GM10847 (cell line): ENCODE results near the gene WDR64.
A peak's percentile ranks its signal among the peaks of the same experiment; 100 is the strongest.

Experiments used
- POLR2A ChIP-seq: IDR thresholded peaks from 2 replicates; pipeline ENCODE4 v1.6.1; 2011; ENCODE audit not compliant: insufficient read length; ENCODE audit errors: extremely low read depth

The WDR64 gene

GRCh38 chr1:241847540-241847795 lies 195.4 kb downstream of the WDR64 start:
- no peak for TF ChIP-seq POLR2A

GRCh38 chr1:241847796-241848685 lies 196.0 kb downstream of the WDR64 start, which contains the start of gene EXO1:
TSS of gene EXO1 (plus strand) at chr1:241848204. CDS start at chr1:241850426, 2,222 bp downstream.
- peak; percentile 58 for TF ChIP-seq POLR2A

DNA sequence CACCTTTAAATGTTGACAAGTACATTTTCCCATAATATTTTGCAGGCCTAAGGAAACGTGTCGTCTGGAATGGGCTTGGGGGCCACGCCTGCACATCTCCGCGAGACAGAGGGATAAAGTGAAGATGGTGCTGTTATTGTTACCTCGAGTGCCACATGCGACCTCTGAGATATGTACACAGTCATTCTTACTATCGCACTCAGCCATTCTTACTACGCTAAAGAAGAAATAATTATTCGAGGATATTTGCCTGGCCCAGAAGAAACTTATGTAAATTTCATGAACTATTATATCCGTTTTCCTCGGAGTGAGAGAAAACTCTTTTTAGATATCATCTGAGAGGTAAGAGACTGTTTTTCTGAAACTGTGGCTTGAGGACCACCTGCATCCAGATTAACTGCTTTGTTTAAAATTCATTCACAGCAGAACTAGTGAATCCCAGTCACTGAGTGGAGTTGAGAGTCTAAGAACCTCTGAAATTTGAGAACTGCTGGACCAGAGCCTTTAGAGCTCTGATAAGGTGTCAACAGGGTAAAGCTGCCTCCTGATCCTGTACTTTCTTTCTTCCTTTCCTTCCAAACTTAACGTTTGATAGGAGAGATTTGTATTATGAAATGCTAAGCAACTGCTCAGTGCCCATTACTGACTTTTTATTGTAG lies 196.7 kb downstream of the WDR64 start:
- no peak for TF ChIP-seq POLR2A

GRCh38 chr1:241849345-241849695 lies 197.2 kb downstream of the WDR64 start:
- no peak for TF ChIP-seq POLR2A
